Measurements from ENCODE around the gene MPEG1.

Gene MPEG1

GRCh38 chr11:59254286-59254685 is 41.6 kb upstream of the MPEG1 start:
- TF ChIP-seq CTCF (conservative IDR thresholded peaks at IDR 0.05; ENCODE audit: low read length), result no peak
- no peak for DNase-seq (ENCODE audit: low read depth)
- no peak overlapping the region for H3K4me3 ChIP-seq (ENCODE audit: low read length)

- no peak overlapping the region for H3K4me3 ChIP-seq (ENCODE audit: low read length)
- no peak for DNase-seq (ENCODE audit: low read depth)
- no peak for TF ChIP-seq CTCF (conservative IDR thresholded peaks at IDR 0.05; ENCODE audit: low read length)
Measured at GRCh38 chr11:59253001-59253400, 40.3 kb upstream of the MPEG1 start.

GRCh38 chr11:59249535-59249934 is 36.8 kb upstream of the MPEG1 start:
- H3K4me3 ChIP-seq (ENCODE audit: low read length), result no peak overlapping the region
- no peak for DNase-seq (ENCODE audit: low read depth)
- TF ChIP-seq CTCF (conservative IDR thresholded peaks at IDR 0.05; ENCODE audit: low read length), result no peak

- no peak overlapping the region for H3K4me3 ChIP-seq (ENCODE audit: low read length)
- TF ChIP-seq CTCF (conservative IDR thresholded peaks at IDR 0.05; ENCODE audit: low read length), result no peak
- DNase-seq (ENCODE audit: low read depth), result peak; percentile 43
Measured at GRCh38 chr11:59247531-59248227, 35.0 kb upstream of the MPEG1 start.

GRCh38 chr11:59243633-59244032 is 30.9 kb upstream of the MPEG1 start:
- no peak overlapping the region for H3K4me3 ChIP-seq (ENCODE audit: low read length)
- no peak for DNase-seq (ENCODE audit: low read depth)
- no peak for TF ChIP-seq CTCF (conservative IDR thresholded peaks at IDR 0.05; ENCODE audit: low read length)

GRCh38 chr11:59240322-59240721 is 27.6 kb upstream of the MPEG1 start:
- no peak for DNase-seq (ENCODE audit: low read depth)
- H3K4me3 ChIP-seq (ENCODE audit: low read length), result no peak overlapping the region
- no peak for TF ChIP-seq CTCF (conservative IDR thresholded peaks at IDR 0.05; ENCODE audit: low read length)

- TF ChIP-seq CTCF (conservative IDR thresholded peaks at IDR 0.05; ENCODE audit: low read length), result no peak
- no peak overlapping the region for H3K4me3 ChIP-seq (ENCODE audit: low read length)
- DNase-seq (ENCODE audit: low read depth), result no peak
Measured at GRCh38 chr11:59226396-59226795, 13.7 kb upstream of the MPEG1 start.
